ENCODE data around the gene LHFPL5.
A peak's percentile ranks its signal among the peaks of the same experiment; 100 is the strongest.

Gene LHFPL5

DNA sequence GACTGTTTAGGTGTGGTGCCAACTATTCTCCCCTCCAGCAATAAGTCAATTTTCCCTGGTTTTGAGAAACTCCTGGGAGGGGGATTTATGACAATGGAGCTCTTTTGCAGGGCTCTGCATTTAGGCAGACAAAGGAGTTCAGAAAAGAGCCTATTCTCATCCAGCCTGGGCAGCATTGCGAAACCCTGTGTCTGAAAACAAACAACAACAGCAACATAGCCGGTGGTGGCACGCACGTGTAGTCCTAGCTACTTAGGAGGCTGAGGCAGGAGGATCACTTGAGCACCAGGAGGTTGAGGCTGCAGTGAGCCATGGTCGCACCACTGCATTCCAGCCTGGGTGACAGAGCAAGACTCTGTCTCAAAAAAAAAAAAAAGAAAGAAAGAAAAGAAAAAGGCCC is 14.5 kb upstream of the LHFPL5 start:
- FAIRE-seq = no peak
- no peak for DNase-seq (ENCODE audit: insufficient read length, low spot score)

DNA sequence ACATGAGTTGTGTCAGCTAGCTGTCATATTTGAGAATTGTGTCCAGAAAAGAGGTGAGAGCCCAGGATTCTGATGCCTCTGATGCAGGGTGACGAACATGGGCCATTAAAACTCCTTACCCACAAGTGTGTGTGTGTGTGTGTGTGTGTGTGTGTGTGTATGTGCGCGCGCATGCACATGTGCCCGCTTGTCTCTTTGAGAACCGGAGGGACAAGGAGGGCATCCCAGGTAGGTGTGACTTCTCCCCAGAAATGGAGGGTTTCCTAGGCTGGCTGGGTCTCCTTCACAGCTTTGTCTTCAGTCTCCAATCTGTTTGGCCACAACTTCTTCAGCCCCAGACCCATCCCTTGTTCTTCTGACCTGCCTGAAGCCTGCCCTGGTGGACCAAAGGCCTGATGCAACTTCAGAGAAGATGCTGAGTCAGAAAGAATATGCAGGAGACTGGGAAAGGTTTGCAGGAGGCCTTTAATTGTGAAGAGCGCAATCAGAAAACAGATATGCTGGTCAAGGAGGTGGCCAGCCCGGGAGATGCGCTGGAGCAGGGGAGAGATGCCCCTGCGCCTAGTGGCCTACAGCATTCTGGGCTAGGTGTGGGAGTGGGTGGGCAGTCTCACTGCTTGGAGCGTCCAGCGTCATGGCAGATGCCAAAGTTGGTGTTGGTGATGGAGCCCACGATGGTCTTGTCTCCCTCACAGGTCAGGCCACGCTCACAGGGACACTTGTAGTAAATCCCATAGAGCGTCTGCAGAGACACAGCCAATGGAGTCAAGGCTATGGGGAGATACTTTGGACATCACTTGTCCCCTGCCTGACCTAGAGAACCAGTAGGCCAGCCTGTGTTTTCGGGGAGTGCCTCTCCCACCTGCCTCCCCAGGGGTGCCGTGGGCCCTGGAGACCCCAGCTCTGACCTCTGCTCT is 10.4 kb upstream of the LHFPL5 start:
- FAIRE-seq = peak; percentile 46
- DNase-seq (ENCODE audit: insufficient read length, low spot score) = no peak

DNA sequence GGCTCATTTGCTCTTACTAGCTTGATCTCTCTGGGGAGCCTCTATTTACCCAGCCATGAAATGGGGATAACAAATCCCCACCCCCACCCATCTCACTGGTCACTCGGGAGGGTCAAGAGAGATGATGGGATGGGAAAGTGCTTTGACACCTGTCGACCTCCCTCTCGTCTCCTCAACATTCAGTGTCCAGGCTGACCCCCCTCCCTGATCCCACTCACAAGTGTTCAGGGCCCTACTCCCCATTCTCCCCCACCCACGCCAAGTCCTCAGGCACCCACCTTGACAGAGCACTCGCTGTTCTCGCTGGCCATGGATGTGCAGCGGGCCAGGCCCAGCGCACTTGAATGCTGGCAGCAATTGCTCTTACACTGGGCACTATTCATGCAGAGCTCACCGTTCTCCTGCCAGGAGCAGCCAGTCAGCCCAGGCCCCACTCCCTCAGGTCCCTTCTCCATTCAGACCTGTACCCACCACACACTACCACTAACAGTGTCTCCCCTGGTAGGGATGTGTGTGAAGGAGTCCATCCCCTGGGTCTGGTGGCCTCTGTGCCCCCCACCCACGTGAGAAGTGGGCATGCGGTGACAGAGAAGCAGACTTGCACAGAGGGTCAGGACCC is 9.6 kb upstream of the LHFPL5 start:
- FAIRE-seq = peak; percentile 86

DNA sequence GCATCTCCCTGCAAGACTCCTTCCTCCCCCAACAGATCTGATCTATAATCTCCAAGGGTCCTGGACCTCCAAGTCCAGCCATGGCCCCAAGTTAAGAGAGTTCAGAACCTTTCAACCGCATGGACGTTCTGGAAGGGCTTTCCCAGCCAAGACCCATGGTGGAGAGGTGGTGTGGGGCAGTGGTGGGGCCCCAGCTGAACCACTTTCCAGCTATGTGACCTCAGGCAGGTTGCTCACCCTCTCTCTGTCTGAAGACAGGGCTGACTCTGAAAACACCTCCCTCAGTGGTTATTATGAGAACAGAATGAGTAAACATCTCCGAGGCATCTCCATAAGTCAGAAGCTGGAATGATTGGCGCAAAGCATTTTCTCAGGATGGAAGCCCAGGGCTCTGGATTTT is 8.9 kb upstream of the LHFPL5 start:
- DNase-seq (ENCODE audit: insufficient read length, low spot score) (no peak), FAIRE-seq (no peak)

More for the DNA sequence above, 9.6 kb upstream of the LHFPL5 start:
- no peak for DNase-seq (ENCODE audit: insufficient read length, low spot score)

DNA sequence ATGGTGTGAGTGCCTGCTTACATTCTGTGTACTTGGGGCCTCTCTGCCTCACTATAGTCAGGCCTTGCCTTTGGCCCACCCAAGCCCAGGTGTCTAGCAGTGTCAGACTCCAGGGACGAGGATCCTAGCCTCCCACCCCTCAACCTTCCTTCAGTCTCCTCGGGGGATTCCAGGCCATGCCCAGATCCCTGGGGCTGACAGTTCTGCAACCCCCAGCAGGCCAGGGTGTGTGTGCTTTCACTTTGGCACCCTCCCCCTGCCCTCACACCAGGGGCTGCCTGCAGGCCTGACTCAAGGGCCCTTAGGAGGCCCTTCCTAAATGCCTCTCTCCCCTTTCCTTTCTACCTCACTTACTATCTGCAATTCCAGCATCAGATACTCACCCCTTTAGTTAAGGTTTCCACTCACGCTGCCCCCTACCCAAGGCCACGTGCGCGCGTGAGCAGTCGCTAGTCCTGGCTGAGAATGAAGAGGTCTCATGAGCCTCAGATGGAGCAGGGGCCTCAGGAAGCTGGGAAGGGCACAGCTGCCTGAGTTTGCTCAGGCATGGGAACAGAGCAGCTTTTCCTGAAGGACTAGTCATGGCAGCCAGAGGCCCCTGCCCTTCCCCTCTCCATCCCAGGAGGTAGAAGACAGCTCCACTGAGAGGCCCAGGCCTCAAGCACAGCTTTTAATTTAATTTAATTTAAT is 7.2 kb upstream of the LHFPL5 start:
- FAIRE-seq (peak; percentile 23), DNase-seq (ENCODE audit: insufficient read length, low spot score) (no peak)

DNA sequence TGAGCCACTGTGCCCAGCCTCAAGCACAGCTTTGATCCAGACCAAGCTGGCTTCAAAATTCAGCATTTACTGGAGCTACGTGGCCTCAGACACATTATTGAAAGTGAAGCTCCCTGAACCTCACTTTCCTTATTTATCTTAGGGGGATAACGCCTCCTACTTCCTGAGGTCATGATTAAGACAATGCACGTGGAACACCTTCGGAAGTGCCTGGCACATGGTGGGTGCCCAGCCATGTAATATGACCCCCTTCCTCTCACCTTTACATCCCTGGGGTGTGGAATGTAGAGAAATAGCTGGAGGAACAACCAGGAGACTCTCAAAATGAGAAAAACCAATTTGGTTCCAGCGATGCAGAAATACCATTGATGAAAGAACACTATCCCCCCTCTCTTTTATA is 6.4 kb upstream of the LHFPL5 start:
- FAIRE-seq (no peak), DNase-seq (ENCODE audit: insufficient read length, low spot score) (no peak)

DNA sequence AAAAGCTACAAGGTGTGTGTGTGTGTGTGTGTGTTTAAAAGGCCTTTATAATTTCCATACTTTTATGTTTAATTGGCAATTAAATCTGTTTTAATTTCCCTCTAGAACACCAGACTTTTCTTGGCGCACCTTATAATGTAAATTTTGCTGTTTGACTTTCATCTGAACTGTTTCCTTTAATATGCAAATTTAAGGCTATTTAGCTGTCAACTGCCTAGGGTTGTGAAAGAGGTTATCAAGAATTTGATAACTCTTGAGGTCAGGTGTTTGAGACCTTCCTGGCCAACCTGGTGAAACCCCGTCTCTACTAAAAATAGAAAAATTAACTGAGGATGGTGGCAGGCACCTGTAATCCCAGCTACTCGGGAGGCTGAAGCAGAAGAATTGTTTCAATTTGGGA is 4.0 kb upstream of the LHFPL5 start:
- DNase-seq (ENCODE audit: insufficient read length, low spot score) (no peak), FAIRE-seq (no peak)

DNA sequence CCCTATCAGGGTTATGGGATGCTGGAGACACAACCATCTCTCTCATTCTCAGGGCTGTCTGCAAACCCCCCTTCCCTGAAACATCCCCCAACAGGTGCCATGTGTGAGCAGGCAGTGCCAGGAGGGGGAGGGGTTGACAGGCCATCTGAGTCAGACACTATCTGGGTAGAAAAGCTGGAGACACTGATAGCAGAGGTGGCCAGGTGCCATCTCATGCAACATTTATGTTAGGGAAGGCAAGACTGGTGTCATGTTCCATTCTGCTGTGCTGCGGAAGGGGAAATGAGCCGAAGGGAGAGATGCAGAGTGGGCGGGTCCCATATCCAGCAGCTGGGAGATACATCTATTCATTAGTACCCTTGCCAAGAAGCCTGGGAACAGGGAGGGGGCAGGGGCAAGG is 3.5 kb downstream of the LHFPL5 start:
- no peak for FAIRE-seq
- DNase-seq (ENCODE audit: insufficient read length, low spot score) = no peak

DNA sequence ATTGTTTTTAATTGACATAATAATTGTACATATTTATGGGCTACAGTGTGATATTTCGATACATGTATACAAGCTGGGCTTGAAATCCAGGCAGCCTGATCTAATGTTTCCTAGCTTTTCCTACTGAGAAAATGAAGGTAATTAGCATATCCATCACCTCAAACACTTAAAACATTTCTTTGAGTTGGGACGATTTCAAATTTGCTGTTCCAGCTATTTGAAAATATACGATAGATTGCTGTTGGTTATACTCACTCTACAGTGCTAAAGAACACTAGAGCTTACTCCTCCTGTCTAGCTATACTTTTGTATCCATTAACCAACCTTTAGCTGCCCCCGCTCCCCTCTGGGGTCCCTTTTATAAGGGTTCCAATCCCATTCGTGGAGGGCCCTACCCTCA is 4.7 kb downstream of the LHFPL5 start:
- no peak for DNase-seq (ENCODE audit: insufficient read length, low spot score)
- no peak for FAIRE-seq

DNA sequence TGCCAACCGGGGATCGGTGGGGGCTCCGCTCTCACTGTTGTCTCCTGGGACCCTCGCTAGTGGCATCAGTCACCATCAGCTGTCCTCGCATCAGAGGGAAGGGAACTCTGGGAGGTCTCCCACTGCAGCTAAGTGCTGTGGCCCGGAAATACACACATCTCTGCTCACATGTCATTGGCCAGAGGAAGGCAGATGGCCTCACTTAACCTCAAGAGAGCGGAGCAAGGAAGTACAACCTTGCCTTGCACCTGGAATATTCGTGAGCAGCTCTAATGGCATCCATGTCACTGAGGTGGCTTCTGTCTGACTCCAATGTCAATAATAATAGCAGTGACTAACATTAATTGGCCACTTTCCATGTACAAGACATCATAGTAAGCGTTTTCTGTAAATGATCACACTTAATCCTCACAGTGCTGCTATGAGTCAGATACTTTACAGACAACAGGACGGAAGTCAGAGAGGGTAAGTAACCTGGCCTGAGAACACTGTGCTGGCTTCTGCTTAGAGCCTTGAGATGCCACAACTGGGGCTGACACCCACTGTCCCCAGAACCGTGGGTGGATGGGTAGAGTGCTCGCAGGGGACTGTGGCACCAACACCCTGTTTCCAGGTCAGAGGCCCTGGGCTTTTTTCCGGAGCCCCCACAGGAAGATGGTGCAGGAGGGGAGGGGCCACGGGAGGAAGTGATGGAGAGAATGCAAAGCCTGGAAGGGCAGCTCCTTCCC is 6.0 kb downstream of the LHFPL5 start:
- peak; percentile 77 for FAIRE-seq
- DNase-seq (ENCODE audit: insufficient read length, low spot score) = no peak

DNA sequence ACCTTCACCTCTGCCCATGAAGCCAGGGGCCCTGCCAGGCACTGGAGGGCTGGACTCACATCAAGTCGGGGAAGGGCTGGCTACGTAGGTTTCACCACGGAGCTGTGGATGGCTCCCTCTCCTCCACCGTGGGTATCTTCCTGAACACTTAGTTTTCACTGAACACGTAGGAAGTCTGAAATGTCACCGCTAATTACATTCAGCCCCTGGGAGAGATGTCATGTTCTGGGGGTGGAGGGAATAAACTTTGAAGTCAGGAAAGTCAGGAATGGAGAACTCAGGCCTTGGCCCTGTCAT is 6.5 kb downstream of the LHFPL5 start:
- no peak for DNase-seq (ENCODE audit: insufficient read length, low spot score)

DNA sequence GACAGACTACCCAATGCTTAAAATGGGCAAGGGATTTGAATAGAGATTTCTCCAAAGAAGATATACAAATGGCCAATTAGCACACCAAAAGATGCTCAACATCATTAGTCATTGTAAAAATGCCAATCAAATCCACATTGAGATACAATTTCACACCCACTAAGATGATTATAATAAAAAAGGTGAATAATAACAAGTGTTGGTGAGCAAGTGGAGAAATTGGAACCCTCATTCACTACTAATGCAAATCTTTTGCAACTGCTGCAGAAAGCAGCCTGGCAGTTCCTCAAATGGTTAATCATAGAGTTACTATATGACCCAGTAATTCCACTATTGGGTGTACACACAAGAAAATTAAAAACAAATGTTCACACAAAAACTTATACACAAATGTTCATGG is 12.4 kb downstream of the LHFPL5 start:
- FAIRE-seq (no peak), DNase-seq (ENCODE audit: insufficient read length, low spot score) (no peak)

More for the DNA sequence above, 6.5 kb downstream of the LHFPL5 start:
- FAIRE-seq = no peak

DNA sequence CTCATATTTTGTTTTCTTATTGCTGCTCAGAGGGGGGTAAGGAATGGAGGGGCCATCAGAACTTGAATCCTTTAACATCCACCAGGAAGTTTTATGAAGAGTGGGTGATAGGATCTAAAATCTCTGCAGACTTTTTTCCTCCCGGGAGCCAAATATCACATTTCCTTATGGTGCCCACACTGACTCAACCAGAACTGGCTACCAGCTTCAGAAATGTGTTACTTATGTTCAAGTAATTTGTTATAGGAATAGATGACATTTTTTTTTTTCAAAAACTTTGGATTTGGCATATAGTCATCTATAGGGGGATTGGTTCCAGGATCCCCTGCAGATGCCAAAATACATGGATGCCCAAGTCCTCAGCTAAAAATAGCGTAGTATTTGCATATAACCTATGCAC is 18.4 kb downstream of the LHFPL5 start:
- FAIRE-seq (no peak), DNase-seq (ENCODE audit: insufficient read length, low spot score) (no peak)

DNA sequence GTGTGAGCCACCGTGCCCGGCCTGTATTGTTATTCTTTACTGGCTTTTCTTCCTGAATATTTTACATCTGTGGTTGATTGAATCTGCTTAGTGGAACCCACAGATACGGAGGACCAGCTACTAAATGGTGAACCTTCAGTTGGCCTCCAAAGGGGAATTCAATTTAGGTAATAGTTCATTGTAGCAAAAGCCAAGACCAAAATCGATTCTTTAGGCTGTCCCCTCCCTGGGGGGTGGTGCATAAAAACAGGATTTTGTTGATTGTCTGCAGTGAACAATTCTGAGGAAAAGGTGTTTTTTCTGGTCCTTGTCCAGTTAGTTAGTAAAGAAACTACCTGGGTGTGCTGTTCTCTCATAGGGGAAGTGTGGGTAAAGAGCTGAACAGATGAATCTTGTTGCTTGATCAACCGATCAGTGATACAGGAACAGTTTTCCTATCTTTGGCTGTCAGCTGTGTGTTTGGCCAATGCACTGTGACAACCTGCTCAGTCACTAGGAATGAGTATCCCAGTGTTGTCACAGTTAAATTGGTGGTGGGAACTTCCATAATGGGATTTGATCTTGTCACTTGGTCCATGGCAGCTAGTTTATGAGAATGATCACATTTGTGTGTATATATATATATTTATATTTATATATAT is 19.5 kb downstream of the LHFPL5 start:
- no peak for FAIRE-seq
- no peak for DNase-seq (ENCODE audit: insufficient read length, low spot score)

DNA sequence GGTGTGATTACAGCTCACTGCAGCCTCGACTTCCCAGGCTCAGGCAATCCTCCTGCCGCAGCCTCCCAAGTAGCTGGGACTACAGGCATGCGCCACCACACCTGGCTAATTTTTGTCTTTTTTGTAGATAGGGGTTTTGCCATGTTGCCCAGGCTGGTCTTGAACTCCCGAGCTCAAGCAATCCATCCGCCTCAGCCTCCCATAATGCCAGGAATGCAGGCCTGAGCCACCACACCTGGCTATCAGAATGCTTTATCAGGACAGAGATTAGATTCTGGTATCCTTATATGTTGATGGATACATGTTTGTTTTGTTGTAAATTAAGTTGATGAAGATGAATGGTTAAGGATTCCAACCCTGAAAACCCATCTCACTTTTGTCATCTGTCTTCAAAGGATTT is 24.2 kb downstream of the LHFPL5 start:
- FAIRE-seq (no peak), DNase-seq (ENCODE audit: insufficient read length, low spot score) (no peak)

DNA sequence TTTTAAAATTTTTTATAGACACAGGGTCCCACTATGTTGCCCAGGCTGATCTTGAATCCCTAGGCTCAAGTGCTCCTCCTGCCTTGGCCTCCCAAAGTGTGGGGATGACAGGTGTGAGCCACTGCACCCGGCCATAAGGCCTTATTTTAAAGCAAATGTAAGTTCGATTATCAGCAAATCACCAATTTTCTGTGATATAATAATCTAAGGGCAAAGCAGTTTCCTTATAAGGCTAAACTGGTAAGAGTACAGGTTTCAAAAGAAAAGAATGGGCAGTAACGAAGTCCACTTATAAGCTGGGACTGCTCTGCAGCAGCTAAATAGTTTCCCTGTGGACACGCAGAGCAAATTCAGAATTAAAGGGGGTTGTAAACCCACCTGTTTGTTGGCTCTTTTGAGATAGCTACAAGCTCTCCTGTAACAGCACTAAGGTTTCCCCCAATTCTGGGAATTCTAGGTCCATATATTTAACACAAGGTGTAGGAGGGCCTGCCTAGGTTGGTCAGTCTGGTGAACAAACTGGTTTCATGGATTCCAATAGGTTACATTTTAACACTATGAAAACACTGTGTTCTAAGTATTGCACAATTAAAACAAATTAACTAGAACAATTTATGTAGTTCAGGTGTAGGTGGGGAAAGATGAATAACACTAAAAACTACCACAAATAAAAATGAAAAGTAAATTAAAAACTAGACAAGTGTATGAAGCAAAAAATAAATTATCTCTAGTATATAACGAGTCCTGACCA is 26.3 kb downstream of the LHFPL5 start:
- DNase-seq (ENCODE audit: insufficient read length, low spot score) = no peak
- FAIRE-seq = no peak

DNA sequence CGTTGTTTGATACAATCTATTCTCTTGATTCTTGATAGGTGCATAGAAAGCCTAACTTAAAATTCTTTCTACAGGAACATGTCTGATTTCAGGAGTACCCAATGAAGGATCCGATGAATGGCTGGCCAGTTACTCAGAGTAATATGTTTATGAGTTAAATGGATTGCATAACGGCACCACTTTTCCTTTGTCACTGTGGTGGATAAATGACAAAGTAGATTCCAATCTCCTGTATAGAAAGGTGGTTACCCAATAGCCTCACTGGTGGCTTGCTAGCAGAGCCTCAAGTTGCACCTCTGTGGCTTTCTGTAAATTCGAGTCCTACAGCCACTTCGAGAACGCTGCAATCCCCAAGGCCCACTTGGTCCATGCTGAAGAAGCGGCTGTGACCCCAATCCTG is 28.4 kb downstream of the LHFPL5 start:
- FAIRE-seq = no peak
- DNase-seq (ENCODE audit: insufficient read length, low spot score) = no peak

DNA sequence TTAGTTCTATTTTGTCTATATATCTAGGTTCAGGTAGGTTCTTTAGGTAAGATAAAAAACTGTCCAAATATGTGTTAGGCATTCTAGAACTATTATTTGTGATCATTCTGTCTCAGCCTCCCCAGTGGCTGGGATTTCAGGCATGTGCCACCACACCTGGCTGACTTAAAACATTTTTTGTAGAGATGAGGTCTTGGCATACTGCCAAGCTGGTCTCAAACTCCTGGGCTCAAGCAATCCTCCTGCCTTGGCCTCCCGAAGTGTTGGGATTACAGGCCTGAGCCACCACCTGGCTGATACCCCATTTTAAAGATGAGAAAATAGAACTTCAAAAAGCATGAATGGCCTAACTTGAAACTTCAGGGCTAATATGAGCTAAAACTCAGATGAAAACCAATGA is 33.9 kb downstream of the LHFPL5 start:
- FAIRE-seq (no peak), DNase-seq (ENCODE audit: insufficient read length, low spot score) (no peak)

DNA sequence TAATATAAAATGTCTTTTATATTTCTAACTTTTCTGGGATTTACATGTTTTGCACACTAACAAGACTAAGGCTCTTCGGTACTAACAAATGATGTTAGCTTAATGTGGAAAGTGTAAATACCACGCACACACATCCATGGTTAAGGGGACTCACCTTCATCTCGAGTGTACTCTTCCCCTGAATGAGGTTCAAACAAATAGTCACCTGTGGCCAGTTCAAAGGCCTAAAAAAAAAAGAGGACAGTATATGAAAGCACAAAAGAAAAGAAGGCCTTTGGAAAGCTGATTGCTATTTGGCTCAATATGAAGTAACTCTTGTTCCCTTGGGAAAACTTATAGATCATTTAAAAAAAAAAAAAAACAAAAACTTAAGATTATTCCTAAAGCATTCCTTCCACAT is 37.2 kb downstream of the LHFPL5 start:
- no peak for DNase-seq (ENCODE audit: insufficient read length, low spot score)
- no peak for FAIRE-seq

DNA sequence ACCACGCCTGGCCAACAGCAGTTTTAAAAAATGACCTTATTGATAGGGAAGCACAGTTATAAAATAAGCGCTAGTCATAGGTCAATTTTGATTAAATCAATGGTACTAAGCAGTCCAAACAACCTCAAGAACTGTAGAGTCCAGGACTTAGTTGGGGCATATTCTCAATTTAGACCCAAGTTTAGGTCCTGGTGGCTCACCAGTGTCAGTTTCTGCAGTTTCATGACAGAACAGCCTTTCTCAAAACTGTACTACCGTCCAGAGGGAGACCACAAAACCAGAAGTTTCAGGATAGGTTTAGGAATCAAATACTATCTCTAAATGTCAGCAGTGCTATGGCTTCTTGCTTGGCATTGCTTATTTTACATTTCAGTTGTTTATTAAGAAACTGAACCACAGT is 39.1 kb downstream of the LHFPL5 start:
- no peak for FAIRE-seq
- no peak for DNase-seq (ENCODE audit: insufficient read length, low spot score)

Data from HTR-8/SVneo (cell line).